ENCODE data around the gene TRRAP.
"Not testable (repeated sequence)": the region's sequence is repeated elsewhere in the genome, so short reads cannot be mapped to it uniquely, and the experiment has no call there.

Gene TRRAP

GRCh38 chr7:98842552-98842951, 35.8 kb upstream of the TRRAP start:
- not testable (repeated sequence) for H3K4me3 ChIP-seq (ENCODE audit: low read length); H3K4me1 ChIP-seq (ENCODE audit: insufficient read depth, low read length); H3K27ac ChIP-seq (ENCODE audit: low read length); H3K27me3 ChIP-seq (ENCODE audit: insufficient read depth, low read length); H3K9ac ChIP-seq (ENCODE audit: low read depth, low read length); H3K36me3 ChIP-seq (ENCODE audit: insufficient read depth, low read depth, low read length); H3K9me3 ChIP-seq (ENCODE audit: insufficient read depth, low read depth, low read length)

GRCh38 chr7:98848918-98849317, 29.4 kb upstream of the TRRAP start:
- H3K9me3 ChIP-seq (ENCODE audit: insufficient read depth, low read depth, low read length): no peaks in the 10 kb centered on the region

GRCh38 chr7:98852826-98853225, 25.5 kb upstream of the TRRAP start:
- Histone ChIP-seq H3K36me3 (ENCODE audit: insufficient read depth, low read depth, low read length) (no peaks in the 10 kb centered on the region), H3K4me1 (ENCODE audit: insufficient read depth, low read length) (peaks cover 3% of the 10 kb centered on the region; the same call in 1 of the 2 replicates), H3K27ac (ENCODE audit: low read length) (no peak overlapping the region), H3K9me3 (ENCODE audit: insufficient read depth, low read depth, low read length) (no peaks in the 10 kb centered on the region), H3K4me3 (ENCODE audit: low read length) (no peak overlapping the region), H3K27me3 (ENCODE audit: insufficient read depth, low read length) (no peaks in the 10 kb centered on the region), H3K9ac (ENCODE audit: low read depth, low read length) (no peak overlapping the region)

More at GRCh38 chr7:98848918-98849317, 29.4 kb upstream of the TRRAP start:
- Histone ChIP-seq H3K9ac (ENCODE audit: low read depth, low read length) (no peak overlapping the region), H3K36me3 (ENCODE audit: insufficient read depth, low read depth, low read length) (no peaks in the 10 kb centered on the region), H3K27me3 (ENCODE audit: insufficient read depth, low read length) (no peaks in the 10 kb centered on the region), H3K4me3 (ENCODE audit: low read length) (no peak overlapping the region), H3K4me1 (ENCODE audit: insufficient read depth, low read length) (peaks cover 3% of the 10 kb centered on the region; the same call in 1 of the 2 replicates), H3K27ac (ENCODE audit: low read length) (no peak overlapping the region)

GRCh38 chr7:98855610-98856422, 22.5 kb upstream of the TRRAP start:
- no peak overlapping the region for H3K9ac ChIP-seq (ENCODE audit: low read depth, low read length)

GRCh38 chr7:98860071-98860470, 18.3 kb upstream of the TRRAP start:
- no peaks in the 10 kb centered on the region for H3K4me1 ChIP-seq (ENCODE audit: insufficient read depth, low read length)
- H3K4me3 ChIP-seq (ENCODE audit: low read length): no peak overlapping the region

More at GRCh38 chr7:98855610-98856422, 22.5 kb upstream of the TRRAP start:
- Histone ChIP-seq H3K27ac (ENCODE audit: low read length) (no peak overlapping the region), H3K4me1 (ENCODE audit: insufficient read depth, low read length) (peaks cover 3% of the 10 kb centered on the region; the same call in 1 of the 2 replicates), H3K27me3 (ENCODE audit: insufficient read depth, low read length) (no peaks in the 10 kb centered on the region), H3K9me3 (ENCODE audit: insufficient read depth, low read depth, low read length) (no peaks in the 10 kb centered on the region), H3K4me3 (ENCODE audit: low read length) (no peak overlapping the region), H3K36me3 (ENCODE audit: insufficient read depth, low read depth, low read length) (no peaks in the 10 kb centered on the region)

GRCh38 chr7:98862203-98862602, 16.1 kb upstream of the TRRAP start:
- no peaks in the 10 kb centered on the region for H3K9me3 ChIP-seq (ENCODE audit: insufficient read depth, low read depth, low read length)
- no peaks in the 10 kb centered on the region for H3K4me1 ChIP-seq (ENCODE audit: insufficient read depth, low read length)
- no peaks in the 10 kb centered on the region for H3K36me3 ChIP-seq (ENCODE audit: insufficient read depth, low read depth, low read length)
- 0 out of 2 replicates have a peak, but pooled peaks cover under 1% of the 10 kb centered on the region for H3K27me3 ChIP-seq (ENCODE audit: insufficient read depth, low read length)
- H3K4me3 ChIP-seq (ENCODE audit: low read length): no peak overlapping the region
- no peak overlapping the region for H3K27ac ChIP-seq (ENCODE audit: low read length)
- no peak overlapping the region for H3K9ac ChIP-seq (ENCODE audit: low read depth, low read length)

More at GRCh38 chr7:98860071-98860470, 18.3 kb upstream of the TRRAP start:
- no peak overlapping the region for H3K27ac ChIP-seq (ENCODE audit: low read length)
- H3K9ac ChIP-seq (ENCODE audit: low read depth, low read length): no peak overlapping the region
- no peaks in the 10 kb centered on the region for H3K36me3 ChIP-seq (ENCODE audit: insufficient read depth, low read depth, low read length)
- H3K9me3 ChIP-seq (ENCODE audit: insufficient read depth, low read depth, low read length): no peaks in the 10 kb centered on the region
- no peaks in the 10 kb centered on the region for H3K27me3 ChIP-seq (ENCODE audit: insufficient read depth, low read length)

GRCh38 chr7:98862716-98863420, 15.5 kb upstream of the TRRAP start:
- H3K27ac ChIP-seq (ENCODE audit: low read length): no peak overlapping the region
- H3K9ac ChIP-seq (ENCODE audit: low read depth, low read length): no peak overlapping the region
- H3K9me3 ChIP-seq (ENCODE audit: insufficient read depth, low read depth, low read length): no peaks in the 10 kb centered on the region
- H3K27me3 ChIP-seq (ENCODE audit: insufficient read depth, low read length): peaks cover 7% of the 10 kb centered on the region
- no peaks in the 10 kb centered on the region for H3K36me3 ChIP-seq (ENCODE audit: insufficient read depth, low read depth, low read length)
- H3K4me1 ChIP-seq (ENCODE audit: insufficient read depth, low read length): no peaks in the 10 kb centered on the region; the same call in 1 of the 2 replicates
- no peak overlapping the region for H3K4me3 ChIP-seq (ENCODE audit: low read length)

- Histone ChIP-seq H3K4me3 (ENCODE audit: low read length) (no peak overlapping the region), H3K36me3 (ENCODE audit: insufficient read depth, low read depth, low read length) (no peaks in the 10 kb centered on the region), H3K9me3 (ENCODE audit: insufficient read depth, low read depth, low read length) (no peaks in the 10 kb centered on the region), H3K4me1 (ENCODE audit: insufficient read depth, low read length) (no peaks in the 10 kb centered on the region; the same call in 1 of the 2 replicates), H3K27ac (ENCODE audit: low read length) (no peak overlapping the region), H3K27me3 (ENCODE audit: insufficient read depth, low read length) (peaks cover 14% of the 10 kb centered on the region), H3K9ac (ENCODE audit: low read depth, low read length) (no peak overlapping the region)
Observed at GRCh38 chr7:98863601-98864000, 14.7 kb upstream of the TRRAP start.

GRCh38 chr7:98864731-98865453, 13.4 kb upstream of the TRRAP start:
- Histone ChIP-seq H3K9me3 (ENCODE audit: insufficient read depth, low read depth, low read length) (no peaks in the 10 kb centered on the region), H3K27ac (ENCODE audit: low read length) (no peak overlapping the region), H3K9ac (ENCODE audit: low read depth, low read length) (no peak overlapping the region), H3K4me3 (ENCODE audit: low read length) (no peak overlapping the region), H3K4me1 (ENCODE audit: insufficient read depth, low read length) (no peaks in the 10 kb centered on the region; the same call in 1 of the 2 replicates), H3K27me3 (ENCODE audit: insufficient read depth, low read length) (peaks cover 27% of the 10 kb centered on the region), H3K36me3 (ENCODE audit: insufficient read depth, low read depth, low read length) (no peaks in the 10 kb centered on the region)

DNA sequence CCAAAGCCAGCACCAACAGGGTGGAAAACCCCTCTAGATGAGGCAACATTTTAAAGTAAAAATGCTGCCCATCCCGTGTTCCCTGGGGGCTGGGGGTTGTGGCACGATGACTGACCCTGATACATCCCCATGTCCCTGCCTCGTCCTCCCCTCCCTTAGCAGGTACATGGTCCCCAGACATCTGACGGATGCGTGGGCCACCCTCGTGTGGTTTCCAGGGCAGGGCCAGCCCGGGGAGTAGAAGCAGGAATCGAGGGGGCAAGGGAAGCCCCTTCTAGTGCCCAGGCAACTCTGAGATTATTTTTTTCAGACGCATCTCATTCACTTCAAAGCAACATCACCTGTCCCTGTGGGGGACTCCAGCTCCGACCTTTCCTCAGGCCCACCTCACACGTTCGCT, 12.0 kb upstream of the TRRAP start:
- H3K27ac ChIP-seq (ENCODE audit: low read length): no peak overlapping the region

DNA sequence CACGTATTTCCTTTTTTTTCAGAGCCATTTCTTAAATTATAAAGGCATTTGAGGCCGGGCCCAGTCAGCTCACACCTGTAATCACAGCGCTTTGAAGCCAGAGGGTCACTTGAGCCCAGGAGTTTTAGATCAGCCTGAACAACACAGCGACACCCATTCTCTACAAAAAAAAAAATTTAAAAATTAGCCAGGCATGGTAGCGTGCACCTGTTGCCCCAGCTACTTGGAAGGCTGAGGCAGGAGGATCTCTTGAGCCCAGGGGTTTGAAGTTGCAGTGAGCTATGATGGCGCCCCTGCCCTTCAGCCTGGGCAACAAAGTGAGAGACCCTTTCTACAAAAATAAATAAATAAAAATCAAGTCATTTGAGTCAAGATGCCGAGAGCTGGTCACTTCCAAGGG, 11.6 kb upstream of the TRRAP start:
- Histone ChIP-seq H3K27ac (ENCODE audit: low read length) (no peak overlapping the region), H3K36me3 (ENCODE audit: insufficient read depth, low read depth, low read length) (no peaks in the 10 kb centered on the region), H3K4me1 (ENCODE audit: insufficient read depth, low read length) (no peaks in the 10 kb centered on the region; the same call in 1 of the 2 replicates), H3K9me3 (ENCODE audit: insufficient read depth, low read depth, low read length) (no peaks in the 10 kb centered on the region), H3K9ac (ENCODE audit: low read depth, low read length) (no peak overlapping the region), H3K4me3 (ENCODE audit: low read length) (no peak overlapping the region), H3K27me3 (ENCODE audit: insufficient read depth, low read length) (peaks cover 46% of the 10 kb centered on the region)

More for the DNA sequence above, 12.0 kb upstream of the TRRAP start:
- no peaks in the 10 kb centered on the region for H3K36me3 ChIP-seq (ENCODE audit: insufficient read depth, low read depth, low read length)
- no peaks in the 10 kb centered on the region; the same call in 1 of the 2 replicates for H3K4me1 ChIP-seq (ENCODE audit: insufficient read depth, low read length)
- no peak overlapping the region for H3K4me3 ChIP-seq (ENCODE audit: low read length)
- H3K27me3 ChIP-seq (ENCODE audit: insufficient read depth, low read length): peaks cover 42% of the 10 kb centered on the region
- H3K9ac ChIP-seq (ENCODE audit: low read depth, low read length): no peak overlapping the region
- no peaks in the 10 kb centered on the region for H3K9me3 ChIP-seq (ENCODE audit: insufficient read depth, low read depth, low read length)
